ENCODE measurements around the gene INTS6L.

INTS6L gene

DNA sequence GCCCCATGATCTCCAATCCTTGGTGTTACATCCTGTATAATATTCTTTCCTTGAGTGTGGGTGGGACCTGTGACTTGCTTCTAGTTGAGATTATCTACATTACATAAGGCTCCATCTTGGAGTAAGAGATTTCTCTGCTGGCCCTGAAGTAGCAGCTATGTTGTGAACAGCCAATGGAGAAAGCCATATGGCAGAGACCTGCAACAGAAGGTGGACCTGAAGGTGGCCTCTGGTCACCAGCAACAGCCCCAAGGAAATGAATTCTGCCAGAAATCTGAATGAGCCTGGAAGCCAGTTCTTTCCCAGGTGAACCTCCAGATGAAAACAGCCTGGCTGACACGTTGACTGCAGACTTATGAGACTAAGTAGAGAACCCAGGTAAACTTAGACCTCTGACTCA lies 2.3 kb upstream of the INTS6L start:
- no peak for TF ChIP-seq EZH2 (IDR thresholded peaks at IDR 0.05)
- TF ChIP-seq POLR2AphosphoS5 (IDR thresholded peaks at IDR 0.05; ENCODE audit: borderline replicate concordance, low read depth, low read length) = no peak
- no peak for TF ChIP-seq FOXP2 (optimal IDR thresholded peaks at IDR 0.05; ENCODE audit: control extremely low read depth, extremely low read length, insufficient read depth)
- no peaks in the 10 kb centered on the region for H3K9me3 ChIP-seq (ENCODE audit: low read depth, low read length)
- DNase-seq (ENCODE audit: low read depth, low spot score) = no peak
- H3K36me3 ChIP-seq (ENCODE audit: insufficient read depth, low read length) = no peaks in the 10 kb centered on the region
- H3K4me3 ChIP-seq = no peak overlapping the region
- H3K9ac ChIP-seq (ENCODE audit: insufficient read length) = no peak overlapping the region
- H3K27ac ChIP-seq = no peak overlapping the region

DNA sequence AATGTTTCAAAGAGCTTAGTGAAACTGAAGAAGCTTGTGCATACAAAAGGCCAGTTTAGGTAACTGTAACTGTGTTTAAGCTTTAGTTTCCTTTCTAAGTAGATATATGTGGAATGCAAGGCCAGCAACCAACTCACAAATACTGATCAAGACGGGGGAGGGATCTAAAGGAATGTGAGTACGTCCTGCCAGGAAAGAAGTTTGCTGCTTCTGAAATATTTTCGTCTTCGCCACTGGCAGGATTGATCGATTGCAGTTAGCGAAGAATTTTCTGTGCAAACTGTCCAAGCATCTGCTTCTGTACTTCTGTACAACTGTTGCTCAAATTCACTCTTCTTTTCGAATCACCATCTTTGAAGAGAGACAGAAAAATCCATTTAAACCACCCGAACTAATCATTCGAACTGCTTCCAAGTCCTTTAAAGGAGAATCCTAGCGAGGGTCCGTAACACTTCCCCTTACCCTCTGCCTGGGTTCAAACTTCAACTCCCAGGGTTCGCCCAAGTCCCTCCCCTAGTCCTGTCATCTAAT lies 373 bp upstream of the INTS6L start:
- TF ChIP-seq POLR2AphosphoS5 (IDR thresholded peaks at IDR 0.05; ENCODE audit: borderline replicate concordance, low read depth, low read length) (no peak), FOXP2 (optimal IDR thresholded peaks at IDR 0.05; ENCODE audit: control extremely low read depth, extremely low read length, insufficient read depth) (no peak), EZH2 (IDR thresholded peaks at IDR 0.05) (no peak)
- no peak for DNase-seq (ENCODE audit: low read depth, low spot score)
- H3K9me3 ChIP-seq (ENCODE audit: low read depth, low read length) = no peaks in the 10 kb centered on the region
- no peaks in the 10 kb centered on the region for H3K36me3 ChIP-seq (ENCODE audit: insufficient read depth, low read length)
- H3K9ac ChIP-seq (ENCODE audit: insufficient read length) = no peak overlapping the region
- peak overlapping the region; percentile 81 for H3K4me3 ChIP-seq
- peak overlapping the region; percentile 71 for H3K27ac ChIP-seq

DNA sequence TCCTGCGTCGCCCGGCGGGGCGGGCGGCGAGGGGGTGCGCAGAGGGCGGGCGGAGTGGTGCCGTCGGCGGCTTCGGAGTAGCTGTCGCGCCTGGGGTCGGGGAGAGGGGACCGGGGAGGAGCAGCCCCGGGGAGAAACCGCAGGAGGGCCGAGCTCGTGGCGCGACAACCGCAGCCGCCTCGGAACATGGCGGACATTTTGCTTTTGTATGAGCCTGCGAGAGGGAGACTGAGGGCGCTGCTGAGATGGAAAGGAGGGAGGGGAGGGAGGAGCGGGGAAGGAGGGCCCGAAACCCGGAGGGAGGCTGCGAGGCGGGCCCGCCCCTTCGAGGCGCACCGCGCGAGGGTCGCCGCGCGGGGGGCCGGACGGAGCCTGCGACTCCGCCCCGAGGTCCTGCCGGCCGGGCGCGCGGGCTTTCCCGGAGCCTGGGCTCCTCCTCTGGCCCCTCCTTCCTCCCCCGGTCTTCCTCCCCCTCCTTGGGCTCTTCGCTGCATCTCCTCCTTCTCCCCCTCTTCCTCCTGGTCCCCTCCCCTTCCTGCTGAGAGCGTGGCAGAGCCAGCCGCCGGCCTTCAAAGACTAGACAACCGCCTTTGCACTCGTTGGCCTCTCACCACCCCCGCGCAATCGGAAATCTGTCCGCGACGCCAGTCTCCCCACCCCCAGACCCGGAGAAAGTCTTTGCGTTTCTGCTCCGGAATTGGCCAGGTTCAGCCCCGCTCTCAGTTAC lies 1.1 kb downstream of the INTS6L start:
- H3K9ac ChIP-seq (ENCODE audit: insufficient read length) = peak overlapping the region; percentile 84
- TF ChIP-seq POLR2AphosphoS5 (IDR thresholded peaks at IDR 0.05; ENCODE audit: borderline replicate concordance, low read depth, low read length) = peak; percentile 76
- no peak for TF ChIP-seq FOXP2 (optimal IDR thresholded peaks at IDR 0.05; ENCODE audit: control extremely low read depth, extremely low read length, insufficient read depth)
- DNase-seq (ENCODE audit: low read depth, low spot score) = peak; percentile 34
- H3K36me3 ChIP-seq (ENCODE audit: insufficient read depth, low read length) = no peaks in the 10 kb centered on the region
- H3K9me3 ChIP-seq (ENCODE audit: low read depth, low read length) = no peaks in the 10 kb centered on the region
- peak overlapping the region; percentile 76; the same call in 1 of the 2 replicates for H3K27ac ChIP-seq
- peak overlapping the region; percentile 81 for H3K4me3 ChIP-seq

DNA sequence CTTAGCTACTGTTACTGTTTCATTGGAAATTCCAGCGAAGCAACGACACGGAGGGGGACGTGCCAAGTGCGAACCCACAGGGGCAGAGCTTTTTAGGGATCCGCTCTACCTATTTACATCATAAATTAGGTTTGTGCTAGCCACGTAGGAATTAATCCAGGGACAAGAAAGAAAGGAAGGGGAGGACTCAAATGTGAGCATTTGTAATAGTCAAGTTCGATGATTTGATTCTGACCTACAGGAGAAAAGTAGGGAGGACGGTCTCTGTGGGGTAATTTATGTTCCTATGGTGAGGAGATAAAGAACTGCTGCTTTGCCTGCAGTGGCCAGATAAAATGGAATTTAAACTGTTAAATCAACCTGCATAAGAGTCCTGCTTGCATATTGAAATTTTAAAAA lies 1.7 kb downstream of the INTS6L start:
- Histone ChIP-seq H3K4me3 (peak overlapping the region; percentile 75), H3K27ac (no peak overlapping the region), H3K9me3 (ENCODE audit: low read depth, low read length) (no peaks in the 10 kb centered on the region), H3K9ac (ENCODE audit: insufficient read length) (peak overlapping the region; percentile 42), H3K36me3 (ENCODE audit: insufficient read depth, low read length) (no peaks in the 10 kb centered on the region)
- no peak for DNase-seq (ENCODE audit: low read depth, low spot score)
- TF ChIP-seq POLR2AphosphoS5 (IDR thresholded peaks at IDR 0.05; ENCODE audit: borderline replicate concordance, low read depth, low read length) (no peak), FOXP2 (optimal IDR thresholded peaks at IDR 0.05; ENCODE audit: control extremely low read depth, extremely low read length, insufficient read depth) (no peak), EZH2 (IDR thresholded peaks at IDR 0.05) (no peak)

DNA sequence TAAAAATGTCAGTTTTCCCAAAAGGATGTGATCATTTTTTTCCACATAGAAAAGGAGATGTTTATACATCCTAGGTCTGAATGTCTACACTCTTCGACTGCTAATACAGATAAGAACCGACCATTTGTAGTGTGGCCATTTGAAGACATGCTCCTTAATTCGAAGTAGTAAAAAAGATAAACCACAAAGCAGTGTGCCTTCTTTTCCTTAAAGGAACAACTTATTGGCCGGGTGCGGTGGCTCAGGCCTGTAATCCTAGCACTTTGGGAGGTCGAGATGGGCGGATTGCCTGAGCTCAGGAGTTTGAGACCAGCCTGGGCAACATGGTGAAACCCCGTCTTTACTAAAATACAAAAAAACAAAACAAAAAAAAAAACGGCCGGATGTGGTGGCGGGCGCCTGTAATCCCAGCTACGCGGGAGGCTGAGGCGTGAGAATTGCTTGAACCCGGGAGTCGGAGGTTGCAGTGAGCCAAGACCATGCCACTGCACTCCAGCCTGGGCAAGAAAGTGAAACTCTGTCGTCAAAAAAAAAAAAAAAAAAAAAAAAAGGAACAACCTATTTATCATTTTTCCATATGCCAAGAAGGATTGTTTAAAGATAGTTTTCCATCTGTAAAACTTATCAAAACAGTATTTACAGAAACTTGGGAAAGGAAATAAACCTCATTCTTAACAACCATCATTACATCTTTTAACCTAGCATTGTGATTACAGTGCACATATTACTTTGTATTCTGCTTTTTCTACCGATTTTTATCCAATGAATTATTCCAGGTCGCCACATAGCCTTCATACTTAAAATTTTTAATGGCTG lies 2.6 kb downstream of the INTS6L start:
- Histone ChIP-seq H3K9me3 (ENCODE audit: low read depth, low read length) (no peaks in the 10 kb centered on the region), H3K36me3 (ENCODE audit: insufficient read depth, low read length) (no peaks in the 10 kb centered on the region), H3K9ac (ENCODE audit: insufficient read length) (no peak overlapping the region), H3K4me3 (no peak overlapping the region; the same call in 1 of the 2 replicates), H3K27ac (no peak overlapping the region)
- TF ChIP-seq POLR2AphosphoS5 (IDR thresholded peaks at IDR 0.05; ENCODE audit: borderline replicate concordance, low read depth, low read length) = no peak
- no peak for TF ChIP-seq EZH2 (IDR thresholded peaks at IDR 0.05)
- no peak for DNase-seq (ENCODE audit: low read depth, low spot score)

DNA sequence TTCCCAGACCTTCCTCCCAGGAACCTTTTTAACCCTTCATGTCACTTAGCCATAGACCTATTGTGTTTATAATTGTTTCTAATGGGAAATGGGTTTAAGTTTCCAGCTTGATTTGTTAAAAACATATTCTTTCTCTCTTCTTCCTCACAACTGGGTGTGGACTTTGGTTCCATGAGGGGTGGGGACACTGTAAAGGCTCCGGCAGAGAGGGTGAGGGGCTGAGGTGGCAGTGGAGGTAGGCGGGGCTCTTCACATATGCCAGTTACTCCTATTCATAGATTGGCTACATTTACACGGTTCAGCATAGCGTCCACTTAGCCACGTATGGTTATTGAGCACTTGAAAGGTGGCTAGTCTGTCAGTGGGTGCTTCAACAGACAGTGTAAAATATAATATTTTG lies 7.8 kb downstream of the INTS6L start:
- TF ChIP-seq POLR2AphosphoS5 (IDR thresholded peaks at IDR 0.05; ENCODE audit: borderline replicate concordance, low read depth, low read length) (no peak), FOXP2 (optimal IDR thresholded peaks at IDR 0.05; ENCODE audit: control extremely low read depth, extremely low read length, insufficient read depth) (no peak), EZH2 (IDR thresholded peaks at IDR 0.05) (no peak)
- no peak for DNase-seq (ENCODE audit: low read depth, low spot score)
- Histone ChIP-seq H3K27ac (no peak overlapping the region), H3K9ac (ENCODE audit: insufficient read length) (no peak overlapping the region), H3K9me3 (ENCODE audit: low read depth, low read length) (no peaks in the 10 kb centered on the region), H3K4me3 (no peak overlapping the region), H3K36me3 (ENCODE audit: insufficient read depth, low read length) (no peaks in the 10 kb centered on the region)

DNA sequence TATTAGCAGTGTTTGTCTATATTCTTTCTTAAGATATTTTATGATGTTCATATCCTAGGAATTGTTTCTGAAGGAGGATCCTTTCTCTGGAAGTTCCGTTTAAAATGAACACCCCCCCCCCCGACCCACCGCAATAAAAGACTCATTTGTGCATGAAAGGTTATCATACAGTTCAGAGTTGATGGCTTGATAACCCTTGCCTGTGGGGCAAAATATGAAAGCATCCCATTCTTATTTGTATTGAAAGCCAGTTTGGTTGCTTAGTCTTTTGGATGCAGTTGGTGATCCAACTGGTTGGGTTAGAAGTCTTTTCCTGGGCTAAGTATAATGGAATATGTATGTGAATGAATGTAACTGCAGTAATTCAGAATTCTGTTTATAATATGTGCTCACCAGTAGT lies 8.3 kb downstream of the INTS6L start:
- no peak overlapping the region for H3K27ac ChIP-seq
- DNase-seq (ENCODE audit: low read depth, low spot score) = no peak
- H3K4me3 ChIP-seq = no peak overlapping the region
- TF ChIP-seq EZH2 (IDR thresholded peaks at IDR 0.05) (no peak), FOXP2 (optimal IDR thresholded peaks at IDR 0.05; ENCODE audit: control extremely low read depth, extremely low read length, insufficient read depth) (no peak), POLR2AphosphoS5 (IDR thresholded peaks at IDR 0.05; ENCODE audit: borderline replicate concordance, low read depth, low read length) (no peak)
- H3K9me3 ChIP-seq (ENCODE audit: low read depth, low read length) = no peaks in the 10 kb centered on the region
- no peak overlapping the region for H3K9ac ChIP-seq (ENCODE audit: insufficient read length)
- H3K36me3 ChIP-seq (ENCODE audit: insufficient read depth, low read length) = no peaks in the 10 kb centered on the region

DNA sequence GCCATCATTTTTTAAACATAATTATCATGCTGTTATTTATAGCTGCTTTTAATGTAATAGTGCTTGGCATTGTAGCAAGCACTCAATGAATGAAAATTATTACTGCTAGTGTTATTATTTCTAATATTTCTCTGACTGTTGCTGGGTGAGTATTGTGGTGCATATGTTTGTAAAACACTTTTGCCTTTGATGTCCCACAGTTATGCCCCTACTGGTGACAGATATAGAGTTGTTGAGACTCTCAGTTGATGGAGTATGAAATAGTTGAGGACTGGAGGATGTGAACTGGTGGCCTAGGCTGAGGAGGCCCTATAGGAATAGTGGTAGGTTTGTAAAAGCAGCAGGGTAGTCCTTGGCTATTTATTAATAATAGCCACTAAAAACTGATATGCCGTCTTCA lies 9.6 kb downstream of the INTS6L start:
- Histone ChIP-seq H3K4me3 (no peak overlapping the region), H3K27ac (no peak overlapping the region), H3K36me3 (ENCODE audit: insufficient read depth, low read length) (no peaks in the 10 kb centered on the region), H3K9me3 (ENCODE audit: low read depth, low read length) (no peaks in the 10 kb centered on the region), H3K9ac (ENCODE audit: insufficient read length) (no peak overlapping the region)
- TF ChIP-seq EZH2 (IDR thresholded peaks at IDR 0.05) (no peak), POLR2AphosphoS5 (IDR thresholded peaks at IDR 0.05; ENCODE audit: borderline replicate concordance, low read depth, low read length) (no peak), FOXP2 (optimal IDR thresholded peaks at IDR 0.05; ENCODE audit: control extremely low read depth, extremely low read length, insufficient read depth) (no peak)
- no peak for DNase-seq (ENCODE audit: low read depth, low spot score)

Data from SK-N-MC (cell line).